Limb (tissue), 2 donors: Measurements from ENCODE around the gene PURA.
A peak's percentile ranks its signal among the peaks of the same experiment; 100 is the strongest.

Experiments used
- DNase-seq, 2 donors: peaks; one replicate each; pipeline ENCODE4 v3.0.0-alpha.2; 2016; ENCODE audit errors: extremely low spot score in 2 of 2

PURA gene

DNA sequence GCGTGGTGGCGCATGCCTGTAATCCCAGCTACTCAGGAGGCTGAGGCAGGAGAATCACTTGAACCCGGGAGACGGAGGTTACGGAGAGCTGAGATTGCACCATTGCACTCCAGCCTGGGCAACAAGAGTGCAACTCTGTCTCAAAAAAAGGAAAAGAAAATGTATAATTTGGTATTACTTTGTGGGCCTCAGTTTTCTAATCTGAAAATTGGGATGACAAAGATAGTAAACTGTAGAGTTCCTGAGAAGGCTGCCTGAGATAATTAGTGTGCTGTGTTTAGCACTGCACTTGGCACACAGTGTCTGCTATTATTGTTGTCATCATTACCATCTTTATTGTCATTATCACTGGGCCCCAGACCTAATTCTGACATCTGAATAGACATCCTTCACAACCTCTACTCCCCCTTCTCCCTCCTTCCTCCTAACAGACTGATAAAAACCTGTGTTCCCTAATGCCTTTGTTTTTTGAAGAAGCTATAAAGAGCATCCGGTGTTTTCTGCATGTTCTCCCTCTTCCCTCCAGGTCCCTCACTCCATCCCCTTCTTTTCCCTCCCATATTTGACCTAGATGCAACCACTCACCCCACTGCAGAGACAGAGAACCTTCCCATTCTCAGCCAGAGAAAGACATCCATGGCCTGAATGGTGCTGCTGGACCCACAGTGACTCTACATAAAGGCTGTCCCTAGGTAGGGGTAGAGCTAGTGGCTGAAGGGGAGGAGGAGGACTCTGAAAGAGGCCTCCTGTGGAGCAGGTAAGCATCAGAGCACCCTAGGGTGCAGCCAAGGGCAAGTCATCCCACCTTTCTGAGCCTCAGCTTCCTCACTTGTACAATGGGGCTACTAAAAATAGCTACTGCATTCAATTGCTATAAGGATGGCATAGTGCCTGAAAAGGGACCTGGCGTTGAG lies 45.4 kb downstream of the PURA start:
- no peak for DNase-seq

DNA sequence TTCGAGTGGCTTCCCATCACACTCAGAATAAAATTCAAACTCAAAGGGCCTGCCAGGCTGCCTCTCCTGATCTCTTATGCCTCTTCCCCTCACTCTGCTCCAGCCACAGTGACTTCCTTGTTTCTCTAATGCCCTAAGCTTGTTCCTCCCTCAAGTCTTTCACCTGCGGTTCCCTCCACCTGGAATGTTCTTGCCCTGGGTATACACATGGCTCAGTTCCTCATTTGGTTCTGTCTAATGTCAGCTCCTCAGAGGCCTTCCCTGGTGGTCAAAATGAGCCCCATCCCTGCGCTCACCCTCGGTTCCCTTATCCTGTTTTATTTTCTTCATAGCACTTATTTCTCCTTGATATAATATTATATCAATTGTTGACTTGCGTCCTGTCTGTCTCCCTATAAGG lies 48.4 kb downstream of the PURA start:
- DNase-seq = no peak

DNA sequence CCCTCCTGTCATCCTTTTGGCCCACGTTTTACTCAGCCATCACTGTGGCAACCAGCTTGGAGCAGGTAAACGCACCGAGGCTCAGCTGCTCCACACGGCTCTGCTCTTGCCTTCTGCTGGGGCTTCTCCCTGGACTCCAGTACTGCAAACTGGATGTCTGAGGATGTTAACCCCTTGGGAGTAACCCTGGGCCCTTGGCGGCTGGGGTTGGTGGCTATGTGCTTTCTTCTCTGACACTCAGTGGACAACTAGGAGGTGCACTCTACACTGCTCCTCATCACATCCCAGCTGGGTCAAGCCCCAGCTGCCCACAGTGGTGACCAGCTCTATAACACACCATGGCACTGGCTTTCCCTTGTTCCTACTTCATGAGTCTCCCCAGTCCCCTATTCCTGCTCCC lies 48.9 kb downstream of the PURA start:
- no peak for DNase-seq

GRCh38 chr5:140165101-140165922 lies 51.4 kb downstream of the PURA start:
- no peak for DNase-seq

GRCh38 chr5:140165923-140166270 lies 52.0 kb downstream of the PURA start:
- no peak for DNase-seq

DNA sequence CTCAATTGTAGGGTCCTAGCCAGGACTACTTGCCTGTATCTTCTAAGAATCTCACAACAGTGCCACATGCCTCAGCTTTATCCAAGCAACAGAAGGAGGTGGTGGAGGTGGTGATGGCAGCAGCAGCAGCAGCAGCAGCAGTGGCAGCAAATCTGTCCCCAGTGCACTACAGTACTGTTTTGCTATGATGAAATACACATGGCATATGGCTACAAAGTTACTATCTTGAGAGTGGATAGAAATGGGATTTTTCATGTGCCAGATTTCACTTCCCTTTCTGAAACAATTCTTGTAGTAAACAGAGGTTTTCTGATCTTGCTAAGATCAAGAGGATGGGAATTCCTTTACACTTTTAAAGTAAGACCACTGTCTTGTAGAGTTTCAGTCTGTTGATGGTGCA lies 53.0 kb downstream of the PURA start:
- DNase-seq = no peak

DNA sequence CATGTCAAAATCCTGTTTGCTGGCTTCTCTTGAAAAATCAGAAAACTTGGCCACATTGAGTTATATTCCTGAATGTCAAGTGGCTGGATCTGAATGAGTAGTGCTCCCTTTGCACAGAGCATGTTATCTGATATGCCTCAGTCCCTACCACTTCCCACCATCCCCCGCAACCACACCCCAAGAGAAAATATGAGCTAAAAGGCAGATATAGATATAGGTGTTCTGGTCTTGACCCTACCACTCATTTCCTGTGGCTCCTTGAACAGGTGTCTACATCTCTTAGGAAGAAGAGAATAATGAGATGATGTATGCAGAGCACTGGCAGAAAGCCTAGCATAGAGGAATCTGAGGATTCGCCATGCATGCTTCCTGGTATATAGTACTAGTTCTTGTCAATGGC lies 54.5 kb downstream of the PURA start:
- DNase-seq = no peak

GRCh38 chr5:140169410-140169809 lies 55.5 kb downstream of the PURA start:
- no peak for DNase-seq

DNA sequence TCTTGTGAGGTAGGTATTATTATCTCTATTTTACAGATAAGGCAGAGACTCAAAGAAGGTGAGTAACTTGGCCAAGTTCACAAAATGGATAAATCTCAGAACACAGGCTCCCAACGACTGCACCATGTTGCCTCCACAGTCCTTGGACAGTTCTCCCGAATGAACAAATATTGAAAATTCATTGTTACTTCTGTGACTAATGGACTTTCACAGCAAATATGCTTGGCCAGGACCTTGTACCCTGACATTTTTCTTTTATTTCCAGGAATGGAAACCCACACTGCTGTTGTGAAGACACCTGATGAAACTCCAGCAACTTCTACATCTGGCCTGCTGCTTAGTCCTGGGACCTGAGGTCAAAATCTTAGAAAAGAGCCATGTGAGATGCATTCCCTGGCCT lies 58.6 kb downstream of the PURA start:
- no peak for DNase-seq

GRCh38 chr5:140174014-140174413 lies 60.1 kb downstream of the PURA start:
- DNase-seq = no peak

GRCh38 chr5:140174465-140175366 lies 60.8 kb downstream of the PURA start, which contains the start of gene CYSTM1:
CYSTM1 (plus strand) TSS chr5:140175188; CDS start chr5:140194466, 19,278 bp downstream.
- peak; percentile 95 to 99 for DNase-seq
